GM12878 (cell line): Measurements from ENCODE around the gene DCTN2. TPM values are rescaled to one million over a fixed set of nuclear protein-coding genes. Genes with fewer than 3 reads are reported as not detected.
"Not testable (repeated sequence)": the region's sequence is repeated elsewhere in the genome, so short reads cannot be mapped to it uniquely, and the experiment has no call there.

ENCODE experiments used
- ATAC-seq: fragments of 200-7000 bp; cut with Tn5 transposase; 3 replicates; pipeline ENCODE4 v1.9.1; 2020; ENCODE audit warnings: mild to moderate bottlenecking, moderate library complexity
- BruUV-seq: library from RNA; stranded (reverse); fragments of 400-500 nt; replicated peaks from 2 replicates; lab custom pipeline; 2021; lab: Mats Ljungman, UMichigan
- CTCF ChIA-PET: fragments of 300-600 bp; sonication (Branson Sonifier 250); formaldehyde crosslinking; extraction: SDS; loops from one replicate; lab custom pipeline; 2021; ENCODE audit warnings: inconsistent platforms; lab: Yijun Ruan, JAX
- POLR2A ChIA-PET: fragments of 350-600 bp; formaldehyde crosslinking; extraction: SDS; loops from one replicate; lab custom pipeline; 2021; ENCODE audit warnings: inconsistent platforms; lab: Charles Lee
- RAD21 ChIA-PET: fragments of 300-600 bp; sonication (Branson Sonifier 250); formaldehyde crosslinking; loops from one replicate; lab custom pipeline; 2023; ENCODE audit warnings: antibody characterized with exemption; ENCODE audit not compliant: unreplicated experiment; lab: Charles Lee
- SMC1A ChIA-PET: fragments of 300-600 bp; sonication (Branson Sonifier 250); formaldehyde crosslinking; loops from one replicate; lab custom pipeline; 2023; ENCODE audit not compliant: unreplicated experiment, uncharacterized antibody; lab: Charles Lee
- DNase-seq: peaks from one replicate; pipeline ENCODE4 v3.0.0-alpha.2; 2011; ENCODE audit warnings: low read depth, low spot score
- FAIRE-seq: peaks from 3 replicates; lab custom pipeline; 2011; peaks lifted over from hg19 to GRCh38; lab: Jason Lieb, UNC
- H2AFZ ChIP-seq: 2 replicates; pipeline ENCODE4 v1.6.0; 2011; ENCODE audit warnings: low read depth, low read length, control low read depth; ENCODE audit not compliant: control insufficient read depth
- H3K27ac ChIP-seq: 2 replicates; pipeline ENCODE4 v1.5.1; 2011; ENCODE audit warnings: control low read depth; ENCODE audit not compliant: control insufficient read depth, insufficient read depth
- H3K27me3 ChIP-seq, 2 experiments: replicated peaks in 1 of 2; 2 replicates each; pipeline versions ENCODE4 v1.6.0 to v1.6.1; 2011; ENCODE audit warnings: low read length in 1 of 2; ENCODE audit not compliant: control insufficient read depth in 2 of 2, insufficient read depth in 2 of 2
- H3K36me3 ChIP-seq, 2 experiments: 2 replicates each; pipeline ENCODE4 v1.5.1; 2011; ENCODE audit warnings: low read length in 1 of 2; ENCODE audit not compliant: control insufficient read depth in 2 of 2, insufficient read depth in 2 of 2
- H3K4me1 ChIP-seq: 2 replicates; pipeline ENCODE4 v1.6.1; 2011; ENCODE audit warnings: mild to moderate bottlenecking, low read length, moderate library complexity, mixed read lengths; ENCODE audit not compliant: control insufficient read depth, insufficient read depth
- H3K4me2 ChIP-seq: 2 replicates; pipeline ENCODE4 v1.6.0; 2011; ENCODE audit warnings: control low read depth; ENCODE audit not compliant: control insufficient read depth, insufficient read depth
- H3K4me3 ChIP-seq: fragments of 200-600 bp; sonication (generic); 2 replicates; pipeline ENCODE4 v1.5.1; 2016
- H3K79me2 ChIP-seq: 2 replicates; pipeline ENCODE4 v1.6.0; 2011; ENCODE audit warnings: low read length; ENCODE audit not compliant: control insufficient read depth, insufficient read depth
- H3K9ac ChIP-seq: 2 replicates; pipeline ENCODE4 v1.8.0; 2011; ENCODE audit warnings: low read length, control low read depth, mixed read lengths; ENCODE audit not compliant: control insufficient read depth, insufficient read depth
- H3K9me3 ChIP-seq: replicated peaks from 3 replicates; pipeline ENCODE4 v1.5.1; 2011; ENCODE audit warnings: mild to moderate bottlenecking, low read length; ENCODE audit not compliant: control insufficient read depth, insufficient read depth
- H4K20me1 ChIP-seq: 2 replicates; pipeline ENCODE4 v1.6.0; 2011; ENCODE audit not compliant: control insufficient read depth, insufficient read depth
- EGR1 ChIP-seq, 2 experiments: IDR thresholded peaks; 1 replicate in 1 of 2; 2 replicates in 1 of 2; pipeline ENCODE4 v1.6.1; 2011 to 2012; ENCODE audit warnings: low read depth in 2 of 2, low read length in 2 of 2, borderline replicate concordance in 1 of 2, mild to moderate bottlenecking in 1 of 2, moderate library complexity in 1 of 2
- FOXM1 ChIP-seq: IDR thresholded peaks from 2 replicates; pipeline ENCODE4 v1.6.1; 2012; ENCODE audit warnings: low read depth, mild to moderate bottlenecking, inconsistent platforms, low read length, moderate library complexity
- KDM1A ChIP-seq: fragments of 200-600 bp; sonication (generic); IDR thresholded peaks from 2 replicates; pipeline ENCODE4 v1.6.1; 2016; ENCODE audit warnings: borderline replicate concordance
- NFYA ChIP-seq: IDR thresholded peaks from 2 replicates; pipeline ENCODE4 v1.6.1; 2011; ENCODE audit warnings: low read depth, mild to moderate bottlenecking, low read length, improper control_type of control experiment, borderline replicate concordance
- RCOR1 ChIP-seq: conservative IDR thresholded peaks from 2 replicates; pipeline ENCODE4 v1.6.1; 2012; ENCODE audit warnings: low read depth, low read length, improper control_type of control experiment
- SMAD5 ChIP-seq: IDR thresholded peaks from 2 replicates; pipeline ENCODE4 v1.6.1; 2016; ENCODE audit warnings: antibody characterized with exemption, low read depth
- SP1 ChIP-seq: IDR thresholded peaks from one replicate; pipeline ENCODE4 v1.6.1; 2011; ENCODE audit warnings: low read depth, low read length
- STAT1 ChIP-seq: fragments of 450-650 bp; conservative IDR thresholded peaks from 2 replicates; pipeline ENCODE4 v1.6.1; 2014; ENCODE audit warnings: antibody characterized with exemption, mild to moderate bottlenecking
- TARDBP ChIP-seq: IDR thresholded peaks from 2 replicates; pipeline ENCODE4 v1.6.1; 2016; ENCODE audit warnings: borderline replicate concordance
- ZNF274 ChIP-seq: IDR thresholded peaks from one replicate; pipeline ENCODE4 v1.8.0; 2011; ENCODE audit not compliant: insufficient read length, insufficient read depth
- ZNF384 ChIP-seq: IDR thresholded peaks from 2 replicates; pipeline ENCODE4 v1.6.1; 2012; ENCODE audit warnings: low read depth, mild to moderate bottlenecking, low read length, improper control_type of control experiment, borderline replicate concordance
- whole genome bisulfite sequencing: methylation state at CpG from one replicate; pipeline ENCODE4 v1.1.6; 2016; ENCODE audit warnings: low lambda C conversion rate; ENCODE audit not compliant: insufficient replicate concordance, insufficient coverage; ENCODE audit errors: missing lambda C conversion rate; 5-methylcytosine and 5-hydroxymethylcytosine counted together
- in situ Hi-C: fragments of 300-500 bp; cut with MboI; formaldehyde crosslinking; loops from 9 replicates; pipeline ENCODE4 v1.14.3; 2018; ENCODE audit warnings: mixed read lengths
- intact Hi-C: fragments of 100-400 bp; cut with micrococcal nuclease; formaldehyde crosslinking; loops from one replicate; pipeline ENCODE4 v1.14.2; 2022; ENCODE audit not compliant: unreplicated experiment
- polyA plus RNA-seq, 11 experiments: library from polyadenylated mRNA; depleted of rRNA in 4 of 11; unstranded in 6 of 11; stranded (reverse) in 5 of 11; fragments of >200 nt; fragmentation: Nextera tagmentation in 4 of 11; fragmentation: Illumina TruSeq in 1 of 11; extraction: Ambion mirVana in 4 of 11; extraction: Trizol in 1 of 11; gene quantifications; 1 replicate in 1 of 11; 2 replicates in 10 of 11; pipeline versions ENCODE4 v1.2.1 to v1.2.3, GENCODE V29; 2011 to 2016; ENCODE audit warnings: inconsistent platforms in 2 of 11, missing spikeins in 2 of 11, low read depth in 1 of 11
- total RNA-seq, 4 experiments: library from RNA; depleted of rRNA in 3 of 4; stranded (reverse); fragments of >200 nt in 3 of 4; fragmentation: Illumina TruSeq in 1 of 4; extraction: Trizol in 1 of 4; gene quantifications; 2 replicates each; pipeline versions ENCODE4 v1.2.1 to v1.2.3, GENCODE V29; 2013 to 2021

The DCTN2 gene
- total and polyA plus RNA-seq, 10 of the 15 experiments (the other 5 are each of a cell fraction or from before 2014, with no cell fraction given) = 32.3 to 171 (median 100) TPM

DNA sequence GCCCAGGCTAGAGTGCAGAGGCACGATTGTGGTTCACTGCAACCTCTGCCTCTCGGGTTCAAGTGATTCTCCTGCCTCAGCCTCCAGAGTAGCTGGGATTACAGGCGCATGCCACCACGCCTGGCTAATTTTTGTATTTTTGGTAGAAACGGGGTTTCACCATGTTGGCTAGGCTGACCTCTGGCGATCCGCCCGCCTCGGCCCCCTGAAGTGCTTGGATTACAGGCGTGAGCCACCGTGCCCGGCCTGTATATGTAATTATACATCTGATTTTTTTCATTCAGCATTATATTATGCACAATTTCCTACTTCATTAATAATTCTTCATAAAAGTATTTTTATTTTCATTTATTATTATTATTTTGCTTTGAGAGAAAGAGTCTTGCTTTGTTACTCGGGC lies 23.4 kb upstream of the DCTN2 start:
- H3K27me3 ChIP-seq, H3K9me3 ChIP-seq, POLR2A ChIA-PET, H3K4me2 ChIP-seq, DNase-seq, H3K9ac ChIP-seq, H3K4me3 ChIP-seq, H3K79me2 ChIP-seq, in situ Hi-C loops, intact Hi-C loops, H4K20me1 ChIP-seq, FAIRE-seq, ATAC-seq, BruUV-seq, H2AFZ ChIP-seq, H3K27ac ChIP-seq, SMC1A ChIA-PET, H3K4me1 ChIP-seq, H3K36me3 ChIP-seq: not testable (repeated sequence)
- RAD21 ChIA-PET = interaction anchor here (0.6 kb wide), 1 partner anchor 22 kb away, joined by 3 read pairs; no protein-coding TSS in a partner anchor
- WGBS = 58% methylated on average over 13 of the region's 13 CpGs
- CTCF ChIA-PET = interaction anchor here (0.7 to 0.9 kb wide), 2 partner anchors 13 to 59 kb away, joined by 3 to 4 read pairs; no protein-coding TSS in a partner anchor

DNA sequence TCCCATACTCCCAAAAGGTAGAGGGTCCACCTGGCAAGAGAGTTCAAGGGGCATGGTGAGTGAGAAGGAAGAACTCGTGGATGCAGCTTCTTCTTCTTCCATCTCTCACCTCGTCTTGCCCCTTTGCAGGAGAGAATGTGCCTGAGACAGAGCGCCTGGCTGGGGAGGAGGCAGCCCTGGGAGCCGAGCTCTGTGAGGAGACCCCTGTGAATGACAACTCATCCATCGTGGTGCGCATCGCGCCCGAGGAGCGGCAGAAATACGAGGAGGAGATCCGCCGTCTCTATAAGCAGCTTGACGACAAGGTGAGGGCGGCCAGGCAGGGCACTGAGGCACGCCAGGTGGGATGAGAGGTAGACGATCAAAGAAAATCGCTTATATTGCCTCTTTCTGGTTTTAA lies 22.9 kb upstream of the DCTN2 start:
- H4K20me1 ChIP-seq = no peaks in the 10 kb centered on the region
- SMC1A ChIA-PET = no interaction called here
- H3K27me3 ChIP-seq = no peaks in the 10 kb centered on the region
- FAIRE-seq = no peak
- intact Hi-C loops (no loop called here), in situ Hi-C loops (no loop called here)
- H3K36me3 ChIP-seq = no peaks in the 10 kb centered on the region
- RAD21 ChIA-PET = no interaction called here
- 49% methylated on average over 12 of the region's 18 CpGs for WGBS
- TF ChIP-seq NFYA (no peak), ZNF274 (no peak), STAT1 (no peak), FOXM1 (no peak), KDM1A (no peak), RCOR1 (no peak), TARDBP (no peak), ZNF384 (no peak), SMAD5 (no peak), SP1 (no peak), EGR1 (IDR thresholded peaks at IDR 0.05; ENCODE audit: borderline replicate concordance in 1 of 2, low read depth in 2 of 2, low read length in 2 of 2) (no peak)
- H3K9ac ChIP-seq = no peak overlapping the region
- POLR2A ChIA-PET = no interaction called here
- CTCF ChIA-PET = no interaction called here
- DNase-seq = no peak
- H2AFZ ChIP-seq = no peak overlapping the region
- H3K9me3 ChIP-seq = no peaks in the 10 kb centered on the region
- H3K4me3 ChIP-seq = no peak overlapping the region
- BruUV-seq = no TSS peak
- no peaks in the 10 kb centered on the region for H3K4me1 ChIP-seq
- ATAC-seq = no peak
- H3K27ac ChIP-seq = no peak overlapping the region
- H3K79me2 ChIP-seq = no peaks in the 10 kb centered on the region
- no peak overlapping the region for H3K4me2 ChIP-seq
